SH-SY5Y (cell line): ENCODE results near the gene TRIAP1.

Experiments
- GATA2 ChIP-seq: IDR thresholded peaks from 2 replicates; pipeline ENCODE4 v1.6.1; 2011; ENCODE audit warnings: mild to moderate bottlenecking, low read depth, low read length
- GATA3 ChIP-seq: IDR thresholded peaks from 2 replicates; pipeline ENCODE4 v1.6.1; 2011; ENCODE audit warnings: low read depth, mild to moderate bottlenecking, low read length, moderate library complexity

The TRIAP1 gene

DNA sequence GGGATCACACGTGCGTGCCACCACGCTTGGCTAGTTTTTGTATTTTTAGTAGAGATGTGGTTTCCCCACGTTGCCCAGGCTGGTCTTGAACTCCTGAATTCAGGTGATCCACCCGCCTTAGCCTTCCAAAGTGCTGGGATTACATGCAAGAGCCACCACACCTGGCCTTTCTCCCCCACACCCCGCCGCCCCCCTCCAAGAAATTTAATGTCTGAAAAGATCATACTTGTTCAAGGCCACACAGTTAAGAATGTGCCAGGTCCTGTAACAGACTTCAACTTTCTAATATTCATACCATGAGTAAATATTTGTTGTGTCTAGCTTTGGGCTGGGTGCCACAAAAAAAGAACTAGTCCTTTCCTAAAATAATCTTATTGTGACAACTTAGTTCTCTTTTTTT is 9.1 kb upstream of the TRIAP1 start:
- TF ChIP-seq GATA3: no peak
- TF ChIP-seq GATA2: no peak

DNA sequence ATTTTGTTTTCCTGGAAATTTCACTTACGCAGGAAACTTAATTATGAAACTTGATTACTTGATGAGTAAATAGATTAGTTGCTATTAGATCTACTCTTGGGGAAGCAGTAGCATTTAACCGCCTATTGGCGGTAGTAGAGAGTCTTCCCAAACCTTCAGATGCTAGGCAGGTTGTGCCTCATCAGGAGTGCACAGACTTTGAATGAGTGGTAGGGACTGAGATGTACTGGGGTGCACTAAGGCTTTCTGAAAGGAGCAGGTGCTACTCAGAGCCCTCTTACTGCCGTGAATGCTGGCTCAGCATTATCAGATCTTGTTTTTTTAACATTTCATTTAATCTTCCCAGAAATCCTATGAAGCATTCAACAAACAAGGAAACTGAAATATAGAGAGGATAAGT is 7.8 kb upstream of the TRIAP1 start:
- TF ChIP-seq GATA3: no peak
- TF ChIP-seq GATA2: no peak

DNA sequence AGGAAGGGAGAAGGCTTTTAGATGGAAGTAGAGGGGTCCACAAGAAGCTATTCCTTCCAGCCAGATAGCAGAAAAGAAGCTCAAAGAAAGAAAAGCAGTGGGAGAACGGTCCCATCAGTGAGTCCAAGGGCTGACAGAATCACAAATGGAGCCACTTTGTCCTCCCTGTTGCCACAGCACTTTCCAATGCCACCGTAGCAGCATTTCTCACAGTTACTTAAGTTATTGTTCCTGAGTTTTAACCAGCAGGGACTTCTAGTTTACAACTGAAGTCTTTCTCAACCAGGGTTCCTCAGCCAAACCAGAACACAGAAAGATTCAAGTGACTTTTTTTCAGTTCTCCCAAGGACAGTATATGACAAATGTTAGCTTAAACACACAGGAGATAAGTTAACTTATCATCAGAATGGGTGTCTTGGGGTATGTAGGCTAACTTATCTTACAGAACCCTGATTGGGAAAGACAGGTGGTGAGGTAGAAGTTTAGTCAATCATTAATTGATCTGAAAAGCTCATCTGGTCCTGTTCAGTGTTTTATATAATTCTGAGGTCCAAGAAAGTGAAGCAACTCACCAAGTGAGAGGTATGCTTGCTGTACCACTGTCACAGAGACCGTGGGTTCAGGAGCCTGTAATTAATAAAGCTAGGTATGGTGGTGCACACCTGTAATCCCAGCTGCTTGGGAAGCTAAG is 7.0 kb upstream of the TRIAP1 start:
- TF ChIP-seq GATA2 (no peak), GATA3 (no peak)

DNA sequence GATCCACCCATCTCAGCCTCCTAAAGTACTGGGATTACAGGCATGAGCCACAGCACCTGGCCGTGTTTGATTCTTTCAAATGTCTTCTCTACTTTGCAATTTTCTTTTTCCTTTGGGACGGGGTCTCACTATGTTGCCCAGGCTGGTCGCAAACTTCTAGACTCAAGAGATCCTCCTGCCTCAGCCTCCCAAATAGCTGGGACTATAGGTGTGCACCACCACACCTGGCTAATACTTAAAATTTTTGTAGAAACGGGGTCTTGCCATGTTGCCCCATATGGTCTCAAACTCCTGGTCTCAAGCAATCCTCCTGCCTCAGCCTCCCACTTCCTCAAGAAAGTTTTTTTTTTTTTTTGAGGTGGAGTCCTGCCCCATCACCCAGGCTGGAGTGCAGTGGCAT is 1.8 kb upstream of the TRIAP1 start:
- TF ChIP-seq GATA2: no peak
- TF ChIP-seq GATA3: no peak

DNA sequence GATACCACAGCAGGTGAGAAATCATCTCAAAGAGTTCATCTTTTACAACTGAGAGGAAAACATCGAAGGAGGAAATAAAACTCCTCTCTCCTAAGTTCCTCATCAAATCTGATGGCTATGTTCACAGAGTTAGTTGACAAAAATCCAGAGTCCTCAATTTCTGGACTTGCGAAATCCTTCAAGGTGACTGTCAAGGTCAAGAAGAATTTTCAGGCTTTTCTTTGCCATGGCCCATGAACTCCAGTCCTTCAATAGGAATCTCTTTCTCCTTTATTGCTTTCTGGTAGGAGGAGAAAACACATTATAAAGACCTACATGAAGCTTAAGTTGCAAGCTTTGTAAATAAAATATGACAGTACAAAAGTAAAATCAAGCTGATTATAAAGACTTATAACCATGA is 1.5 kb downstream of the TRIAP1 start:
- TF ChIP-seq GATA2 (no peak), GATA3 (no peak)

DNA sequence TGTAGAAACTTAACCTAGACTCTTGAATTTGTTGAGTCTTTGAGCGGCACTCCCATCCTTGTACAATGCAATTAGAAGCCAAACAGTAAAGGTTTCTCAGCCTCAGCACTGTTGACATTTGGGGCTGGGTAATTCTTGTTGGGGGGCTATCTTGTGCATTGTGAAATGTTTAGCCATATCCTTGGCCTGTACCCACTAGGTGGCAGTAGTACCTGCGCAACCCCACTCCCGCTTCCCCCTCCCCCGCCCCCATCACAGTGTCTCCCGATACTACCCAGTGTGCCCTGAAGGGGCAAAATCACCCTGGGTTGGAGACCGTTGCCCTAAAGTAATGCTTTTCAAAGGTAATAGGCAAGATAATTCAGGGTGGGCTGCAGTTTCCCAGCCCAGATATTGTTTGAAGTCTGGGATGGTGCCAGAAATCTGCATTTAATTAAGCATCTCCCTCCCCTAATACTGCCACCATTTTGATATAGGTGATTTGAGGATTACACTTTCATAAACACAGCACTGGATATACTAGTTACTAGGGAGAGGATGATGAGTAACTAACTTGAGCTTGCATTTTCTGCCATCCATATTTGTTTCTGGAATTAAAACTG is 6.4 kb downstream of the TRIAP1 start:
- TF ChIP-seq GATA2 (no peak), GATA3 (no peak)

DNA sequence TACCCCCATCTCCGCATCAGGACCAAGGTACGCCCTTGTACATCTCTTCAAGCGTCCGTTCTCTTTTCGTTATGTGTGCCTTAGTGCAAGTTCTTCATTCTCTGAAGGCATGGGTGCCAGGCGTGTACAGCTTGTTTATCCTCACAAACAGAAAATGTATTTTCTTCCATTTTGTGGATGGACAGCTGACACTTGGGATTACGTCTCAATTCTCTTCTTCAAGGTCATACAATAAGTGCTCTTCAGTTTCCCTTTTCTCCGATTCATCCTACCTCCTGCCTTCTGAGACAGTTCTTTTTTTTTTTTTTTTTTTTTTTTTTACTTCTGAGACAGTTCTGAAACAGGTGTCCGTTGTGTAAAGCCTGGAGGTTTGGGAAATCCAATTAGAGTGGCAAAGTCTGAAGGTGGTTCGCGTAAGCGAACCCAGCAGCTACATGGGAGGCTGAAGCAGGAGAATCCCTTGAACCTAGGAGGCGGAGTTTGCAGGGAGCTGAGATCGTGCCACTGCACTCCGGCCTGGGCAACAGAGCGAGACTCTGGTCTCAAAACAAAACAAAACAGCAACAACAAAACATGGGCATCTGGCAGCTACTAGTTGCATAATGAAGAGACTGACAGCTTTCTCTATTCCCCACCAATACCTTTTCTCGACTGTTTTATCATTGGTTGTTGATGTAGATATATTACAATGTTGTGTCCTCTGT is 7.5 kb downstream of the TRIAP1 start:
- no peak for TF ChIP-seq GATA3
- no peak for TF ChIP-seq GATA2

DNA sequence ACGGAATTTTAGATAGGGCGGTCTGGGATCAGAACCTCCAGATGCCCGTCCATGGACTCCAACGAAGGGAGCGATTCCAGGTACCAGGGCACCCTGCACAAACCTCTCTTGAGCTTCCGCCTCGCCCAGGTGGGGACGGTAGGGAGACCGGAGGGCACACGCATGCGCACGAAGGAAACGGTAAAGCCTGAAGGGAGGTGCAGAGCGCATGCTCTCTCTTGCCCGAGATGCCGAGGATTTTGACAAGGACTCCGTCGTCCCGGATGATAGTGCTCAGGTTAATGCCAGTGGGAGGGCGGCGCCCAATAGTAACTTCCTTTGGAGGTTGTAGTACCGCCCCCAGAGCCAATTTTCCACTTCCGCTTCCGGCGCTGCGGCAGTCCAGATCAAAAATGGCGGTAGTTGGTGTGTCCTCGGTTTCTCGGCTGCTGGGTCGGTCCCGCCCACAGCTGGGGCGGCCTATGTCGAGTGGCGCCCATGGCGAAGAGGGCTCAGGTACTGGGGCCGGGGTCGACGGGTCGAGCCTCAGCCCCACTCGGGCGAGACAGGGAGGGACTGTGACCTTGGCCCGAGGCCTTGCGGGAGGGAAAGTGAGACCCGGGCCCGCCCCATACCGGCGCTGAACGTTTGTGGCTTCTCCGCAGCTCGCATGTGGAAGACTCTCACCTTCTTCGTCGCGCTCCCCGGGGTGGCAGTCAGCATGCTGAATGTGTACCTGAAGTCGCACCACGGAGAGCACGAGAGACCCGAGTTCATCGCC is 8.3 kb downstream of the TRIAP1 start, which contains the start of gene COX6A1:
COX6A1 (plus strand) TSS at position 379 of the 760 bp plus-strand sequence; CDS start at position 393, 14 bp downstream.
- TF ChIP-seq GATA3 (no peak), GATA2 (no peak)

DNA sequence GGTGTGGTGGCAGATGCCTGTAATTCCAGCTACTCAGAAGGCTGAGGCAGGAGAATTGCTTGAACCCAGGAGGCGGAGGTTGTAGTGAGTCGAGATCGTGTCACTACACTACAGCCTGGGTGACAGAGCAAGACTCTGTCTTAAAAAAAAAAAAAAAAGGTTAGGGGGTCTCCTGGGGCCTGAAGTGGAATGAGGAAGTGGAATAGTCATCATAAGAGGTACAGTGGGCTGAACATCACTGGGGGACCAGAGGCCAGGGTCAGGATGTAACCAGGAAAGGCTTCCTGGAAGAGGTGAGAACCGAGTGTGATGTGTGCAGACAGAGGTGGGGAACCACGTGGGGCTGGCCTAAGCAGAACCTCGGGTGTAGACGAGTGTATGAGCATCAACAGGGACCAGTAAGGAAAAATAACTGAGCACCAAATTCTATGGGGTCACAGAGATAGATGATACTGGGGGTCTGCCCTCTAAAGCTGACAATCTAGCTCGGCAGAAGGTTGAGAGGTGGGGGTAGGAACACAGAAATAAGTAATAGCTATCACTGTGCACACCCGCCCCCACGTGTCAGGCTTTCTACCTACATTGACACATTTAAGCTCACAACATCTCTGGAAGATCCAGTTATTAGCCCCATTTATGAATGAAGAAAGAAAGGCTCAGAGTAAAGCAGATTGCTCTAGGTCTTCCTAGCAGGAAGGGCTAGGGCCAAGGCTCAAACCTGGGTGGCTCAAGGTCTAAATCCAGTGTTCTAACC is 13.2 kb downstream of the TRIAP1 start:
- TF ChIP-seq GATA2 (no peak), GATA3 (no peak)

DNA sequence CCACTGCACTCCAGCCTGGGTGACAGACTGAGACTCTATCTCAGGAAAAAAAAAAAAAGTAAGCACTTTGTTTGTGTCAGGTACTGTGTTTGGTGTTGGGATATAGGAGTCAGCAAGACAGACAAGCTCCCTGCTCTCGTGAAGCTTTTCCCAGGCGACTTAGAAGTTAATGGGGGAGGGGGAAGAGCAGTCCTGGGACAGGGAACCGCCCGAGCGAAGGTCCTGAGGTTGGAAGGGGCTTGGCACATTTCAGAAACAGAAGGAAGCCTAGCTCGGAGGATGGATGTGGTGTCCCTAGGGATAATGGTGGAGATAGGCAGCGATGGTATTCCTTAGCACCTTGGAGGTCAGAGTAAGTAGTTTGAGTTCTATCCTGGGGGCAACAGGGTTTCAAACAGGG is 16.8 kb downstream of the TRIAP1 start:
- TF ChIP-seq GATA3: no peak
- no peak for TF ChIP-seq GATA2

DNA sequence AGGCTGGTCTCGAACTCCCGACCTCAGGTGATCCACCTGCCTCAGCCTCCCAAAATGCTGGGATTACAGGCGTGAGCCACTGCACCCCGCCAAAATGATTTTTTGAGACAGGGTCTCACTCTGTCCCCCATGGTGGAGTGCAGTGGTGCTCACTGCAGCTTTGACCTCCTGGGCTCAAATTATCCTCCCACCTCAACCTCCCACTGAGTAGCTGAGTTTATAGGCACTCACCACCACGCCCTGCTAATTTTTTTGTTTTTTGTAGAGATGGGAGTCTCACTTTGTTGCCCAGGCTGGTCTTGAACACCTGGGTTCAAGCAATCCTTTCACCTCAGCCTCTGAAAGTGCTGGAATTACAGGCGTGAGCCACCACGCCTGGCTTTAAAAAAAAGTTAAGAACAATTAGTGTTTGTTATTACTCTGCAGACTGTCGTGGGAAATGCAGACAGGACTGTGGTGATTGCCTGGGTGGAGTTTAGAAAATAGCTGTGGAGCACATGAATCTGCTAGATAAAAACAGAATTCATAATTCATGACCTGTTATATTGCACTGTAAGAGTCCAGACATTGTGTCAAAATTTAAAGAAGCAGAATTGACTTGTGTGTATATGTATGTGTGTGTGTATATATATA is 17.5 kb downstream of the TRIAP1 start:
- no peak for TF ChIP-seq GATA3
- no peak for TF ChIP-seq GATA2

DNA sequence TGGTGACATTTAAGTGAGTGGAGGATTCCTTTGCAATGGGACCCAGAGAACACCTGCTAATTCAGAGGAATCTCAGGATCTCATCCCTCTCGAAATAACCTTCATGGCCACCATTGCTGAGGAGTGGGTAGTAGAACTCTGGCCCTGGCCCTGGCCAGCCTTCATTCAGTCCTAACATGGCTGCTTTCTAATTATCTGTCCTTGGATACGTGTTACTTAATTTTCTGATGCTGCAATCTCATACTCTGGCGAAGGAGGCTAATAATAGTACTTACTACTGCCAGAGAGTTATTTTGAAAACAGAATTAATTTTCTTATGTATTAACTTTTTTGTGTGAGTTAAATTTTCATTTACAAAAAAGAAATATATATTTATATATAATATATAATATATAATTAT is 20.4 kb downstream of the TRIAP1 start:
- no peak for TF ChIP-seq GATA3
- TF ChIP-seq GATA2: no peak

DNA sequence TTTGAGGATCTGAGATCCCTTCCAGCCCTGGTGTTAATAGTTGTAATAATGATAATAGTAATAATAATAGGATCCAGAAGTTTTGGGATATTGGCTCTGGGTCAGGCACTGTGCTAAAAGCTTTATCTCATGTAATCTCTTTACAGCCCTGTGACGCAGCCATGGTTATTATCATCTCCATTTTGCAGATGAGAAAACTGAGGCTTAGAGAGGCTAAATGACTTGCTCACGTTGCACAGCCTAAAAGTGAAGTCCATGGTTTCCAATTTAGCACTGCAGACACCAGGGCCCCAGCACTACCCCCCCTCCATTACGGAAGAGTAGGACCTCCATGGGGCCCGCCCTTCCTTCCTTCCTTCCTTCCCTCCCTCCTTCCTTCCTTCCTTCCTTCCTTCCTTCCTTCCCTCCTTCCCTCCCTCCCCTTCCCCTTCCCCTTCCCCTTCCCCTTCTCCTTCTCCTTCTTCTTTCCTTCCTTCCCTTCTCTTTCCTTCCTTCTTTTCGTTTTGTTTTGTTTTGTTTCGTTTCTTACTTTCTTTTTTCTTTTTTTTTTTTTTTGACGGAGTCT is 23.2 kb downstream of the TRIAP1 start:
- no peak for TF ChIP-seq GATA3
- no peak for TF ChIP-seq GATA2
